HG02588 (cell line): ENCODE data around the gene TIMELESS.
"Not testable (repeated sequence)": the region's sequence is repeated elsewhere in the genome, so short reads cannot be mapped to it uniquely, and the experiment has no call there.

Experiments used
- ATAC-seq: cut with Tn5 transposase; IDR thresholded peaks from one replicate; pipeline ENCODE4 v1.9.1; 2021; ENCODE audit warnings: mild to moderate bottlenecking, moderate library complexity; ENCODE audit not compliant: unreplicated experiment

Gene TIMELESS

GRCh38 chr12:56448860-56449621, at the start of gene TIMELESS:
Gene TIMELESS, minus strand, starts transcription at chr12:56449426. Its CDS starts 15,256 bp downstream, at chr12:56434170.
- ATAC-seq: peak; percentile 92

GRCh38 chr12:56498126-56498902, 49.1 kb upstream of the TIMELESS start:
- ATAC-seq: not testable (repeated sequence)

- ATAC-seq: not testable (repeated sequence)
Observed at GRCh38 chr12:56496704-56497103, 47.5 kb upstream of the TIMELESS start.

GRCh38 chr12:56494481-56494880, 45.3 kb upstream of the TIMELESS start:
- not testable (repeated sequence) for ATAC-seq

- ATAC-seq: not testable (repeated sequence)
Observed at GRCh38 chr12:56494106-56494415, 44.8 kb upstream of the TIMELESS start.

GRCh38 chr12:56493409-56494105, 44.3 kb upstream of the TIMELESS start:
- ATAC-seq: not testable (repeated sequence)

- ATAC-seq: no peak
Observed at GRCh38 chr12:56490360-56490759, 41.1 kb upstream of the TIMELESS start.

- ATAC-seq: peak; percentile 86
Observed at GRCh38 chr12:56488041-56488955, 39.1 kb upstream of the TIMELESS start, which contains the start of gene GLS2. Gene GLS2, minus strand, starts transcription at chr12:56488161. Its CDS starts 43 bp downstream, at chr12:56488118.

- ATAC-seq: peak; percentile 13
Observed at GRCh38 chr12:56487448-56488040, 38.3 kb upstream of the TIMELESS start.

- ATAC-seq: no peak
Observed at GRCh38 chr12:56486694-56487093, 37.5 kb upstream of the TIMELESS start.

- ATAC-seq: no peak
Observed at GRCh38 chr12:56484566-56484965, 35.3 kb upstream of the TIMELESS start.

- no peak for ATAC-seq
Observed at GRCh38 chr12:56479625-56480024, 30.4 kb upstream of the TIMELESS start.

GRCh38 chr12:56477521-56478225, 28.4 kb upstream of the TIMELESS start:
- ATAC-seq: no peak

GRCh38 chr12:56476972-56477432, 27.8 kb upstream of the TIMELESS start:
- no peak for ATAC-seq

- ATAC-seq: no peak
Observed at GRCh38 chr12:56476143-56476542, 26.9 kb upstream of the TIMELESS start.

- ATAC-seq: no peak
Observed at GRCh38 chr12:56474389-56474788, 25.2 kb upstream of the TIMELESS start.

- ATAC-seq: no peak
Observed at GRCh38 chr12:56469007-56469930, 20.0 kb upstream of the TIMELESS start.
